Head of caudate nucleus (tissue), 42 donors: ENCODE data around the gene TFF3.

Source experiments
- DNase-seq, 42 donors: peaks; one replicate each; pipeline versions ENCODE4 v3.0.0 to v3.0.0-alpha.2; 2020 to 2021; ENCODE audit warnings: mixed read lengths in 7 of 42
- intact Hi-C: fragments of 100-400 bp; cut with DNase I; formaldehyde crosslinking; loops from one replicate; pipeline ENCODE4 v1.15.0; 2022

Gene TFF3

GRCh38 chr21:42315296-42315891, at the start of gene TFF3:
TFF3 (minus strand) TSS chr21:42315409; CDS start chr21:42315374, 35 bp downstream.
- no peak for DNase-seq
- intact Hi-C loops, result no loop called here

- no peak for DNase-seq
- intact Hi-C loops, result no loop called here
Observed at GRCh38 chr21:42364304-42364865, 49.2 kb upstream of the TFF3 start.

- no peak for DNase-seq
- intact Hi-C loops, result no loop called here
Observed at GRCh38 chr21:42363312-42363711, 48.1 kb upstream of the TFF3 start.

GRCh38 chr21:42362700-42363099, 47.5 kb upstream of the TFF3 start:
- intact Hi-C loops, result no loop called here
- no peak for DNase-seq

GRCh38 chr21:42362198-42362597, 47.0 kb upstream of the TFF3 start:
- no peak for DNase-seq

GRCh38 chr21:42361286-42361685, 46.1 kb upstream of the TFF3 start:
- intact Hi-C loops, result no loop called here

More at GRCh38 chr21:42362198-42362597, 47.0 kb upstream of the TFF3 start:
- intact Hi-C loops, result no loop called here

GRCh38 chr21:42360317-42360716, 45.1 kb upstream of the TFF3 start:
- intact Hi-C loops, result no loop called here
- DNase-seq, result no peak

More at GRCh38 chr21:42361286-42361685, 46.1 kb upstream of the TFF3 start:
- no peak for DNase-seq

GRCh38 chr21:42358937-42359336, 43.7 kb upstream of the TFF3 start:
- intact Hi-C loops, result no loop called here
- DNase-seq, result no peak

- intact Hi-C loops, result no loop called here
- no peak for DNase-seq
Observed at GRCh38 chr21:42358261-42358660, 43.1 kb upstream of the TFF3 start.

- intact Hi-C loops, result no loop called here
- no peak for DNase-seq
Observed at GRCh38 chr21:42357307-42357706, 42.1 kb upstream of the TFF3 start.

- no peak for DNase-seq
- intact Hi-C loops, result no loop called here
Observed at GRCh38 chr21:42356650-42357049, 41.4 kb upstream of the TFF3 start.

GRCh38 chr21:42356046-42356445, 40.8 kb upstream of the TFF3 start:
- DNase-seq, result no peak
- intact Hi-C loops, result no loop called here

GRCh38 chr21:42353623-42354022, 38.4 kb upstream of the TFF3 start:
- DNase-seq, result no peak
- intact Hi-C loops, result no loop called here

- peak in 7 of 42 donors; percentile 0 to 14 (median 7) for DNase-seq
- intact Hi-C loops, result no loop called here
Observed at GRCh38 chr21:42352441-42353095, 37.4 kb upstream of the TFF3 start.

GRCh38 chr21:42351626-42352440, 36.6 kb upstream of the TFF3 start:
- DNase-seq, result peak in 6 of 42 donors; percentile 3 to 35 (median 9)
- intact Hi-C loops, result no loop called here

- intact Hi-C loops, result no loop called here
Observed at GRCh38 chr21:42350927-42351426, 35.8 kb upstream of the TFF3 start, which contains the start of gene TFF2. TFF2 (minus strand) TSS chr21:42350994; CDS start chr21:42350957, 37 bp downstream.

GRCh38 chr21:42350318-42350910, 35.2 kb upstream of the TFF3 start:
- intact Hi-C loops, result no loop called here
- DNase-seq, result peak in 4 of 42 donors; percentile 1 to 34 (median 7)

More at GRCh38 chr21:42350927-42351426, 35.8 kb upstream of the TFF3 start, which contains the start of gene TFF2:
- peak in 6 of 42 donors; percentile 7 to 43 (median 10) for DNase-seq

GRCh38 chr21:42349420-42350317, 34.5 kb upstream of the TFF3 start:
- intact Hi-C loops, result no loop called here
- DNase-seq, result peak in 4 of 42 donors; percentile 3 to 31 (median 8)
